ENCODE measurements around the gene GRIK4.

The GRIK4 gene

DNA sequence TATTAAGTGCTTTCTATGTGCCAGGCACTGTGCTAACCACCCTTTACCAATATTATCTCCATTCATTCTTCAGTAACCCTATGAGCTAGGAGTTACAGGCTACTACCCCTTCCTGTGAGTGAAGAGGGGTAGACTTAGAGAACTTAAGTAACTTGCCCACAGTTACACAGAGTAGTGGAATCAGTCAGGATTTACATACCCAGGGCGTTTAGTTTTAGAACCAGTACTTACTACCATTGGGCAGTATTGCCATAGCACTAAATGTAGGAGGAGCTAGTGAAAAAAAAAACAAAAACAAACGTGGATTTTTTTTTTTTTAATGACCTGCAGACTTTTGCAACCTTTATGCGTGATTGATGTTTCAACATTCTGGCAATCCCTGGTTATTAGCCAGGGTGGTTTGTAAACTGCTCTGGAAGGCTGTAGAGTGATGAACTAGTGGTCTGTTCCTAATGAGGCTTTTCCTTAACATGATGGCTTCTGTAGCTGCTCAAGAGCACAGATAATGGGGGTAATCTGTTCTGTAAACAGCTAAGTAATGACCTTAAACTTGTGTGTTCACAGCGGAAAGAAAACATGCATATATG, 523.7 kb downstream of the GRIK4 start:
- no peak for DNase-seq

DNA sequence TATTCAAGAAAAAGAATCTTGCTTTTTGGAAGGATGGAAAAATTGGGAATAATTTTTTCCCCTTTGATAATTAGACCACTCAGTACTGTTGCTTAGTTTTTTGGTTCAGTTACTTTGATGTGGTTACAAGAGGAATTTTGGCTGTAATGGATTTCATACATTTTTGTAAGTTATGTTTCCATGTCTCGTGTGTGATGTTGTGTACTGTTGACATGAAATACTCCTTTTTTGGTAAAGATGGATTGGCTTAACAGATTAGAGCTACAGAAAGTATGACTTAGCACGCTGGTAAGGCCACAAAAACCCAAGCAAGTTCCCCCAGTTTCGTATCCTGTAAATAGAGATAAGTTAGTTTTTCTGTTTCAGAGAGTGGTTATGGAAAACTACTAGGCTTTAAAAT, 524.2 kb downstream of the GRIK4 start:
- DNase-seq, result no peak

DNA sequence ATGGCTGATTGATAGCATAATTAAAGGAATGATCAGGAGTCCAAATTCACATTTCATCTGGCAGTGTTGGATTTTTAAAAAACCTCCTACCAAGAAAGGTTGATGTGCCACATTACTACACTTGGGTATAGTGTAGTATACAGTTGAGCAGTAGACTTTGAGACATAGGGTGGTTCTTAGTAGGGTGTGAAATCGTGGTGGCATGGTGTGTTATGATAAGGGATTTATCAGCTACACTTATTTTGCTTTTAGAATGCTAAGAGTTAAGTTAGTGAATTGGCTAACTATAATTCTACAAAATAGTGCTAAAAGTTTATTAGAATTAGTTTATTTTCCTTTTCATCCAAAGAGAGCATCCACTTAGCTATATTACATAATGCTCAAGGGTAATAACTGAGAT, 525.5 kb downstream of the GRIK4 start:
- DNase-seq, result no peak
